ENCODE results near the gene RAB8B. TPM values are rescaled to one million over a fixed set of nuclear protein-coding genes. Genes with fewer than 3 reads are reported as not detected.

The RAB8B gene
- total and polyA plus RNA-seq, 9 of the 15 experiments (the other 6 are each of a cell fraction or from before 2014, with no cell fraction given), result 7.8 to 32.1 (median 24.2) TPM

DNA sequence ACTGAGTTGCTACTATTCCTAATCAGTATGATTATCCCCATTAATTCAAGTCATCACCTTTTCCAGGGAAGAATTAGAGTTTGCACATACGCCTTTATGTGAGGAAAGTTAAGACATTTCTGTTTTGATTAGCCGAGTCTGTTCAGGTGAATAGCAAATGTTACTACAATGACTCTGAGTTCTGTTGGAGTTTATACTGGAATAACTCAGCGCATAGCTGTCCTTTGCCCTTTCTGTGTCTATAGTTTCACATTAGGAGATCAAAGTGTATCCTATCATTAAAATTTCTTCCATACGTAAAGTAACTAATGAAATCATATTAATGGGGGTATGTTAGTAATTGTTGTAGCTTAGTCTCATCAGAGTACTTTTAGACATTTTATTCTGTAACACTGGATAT is 4.9 kb downstream of the RAB8B start:
- H3K4me3 ChIP-seq, result no peak overlapping the region
- peaks cover 14 to 72% of the 10 kb centered on the region in 2 experiments for H3K4me1 ChIP-seq (replicated peaks in 1 of 2; ENCODE audit: control insufficient read depth in 2 of 2, insufficient read depth in 2 of 2, low read length in 2 of 2)
- TF ChIP-seq SMARCB1 (IDR thresholded peaks at IDR 0.05; ENCODE audit: insufficient read length, low read depth) (peak; percentile 37), ILF3 (IDR thresholded peaks at IDR 0.05; ENCODE audit: borderline replicate concordance) (no peak)
- H3K27me3 ChIP-seq (ENCODE audit: control insufficient read depth in 2 of 2, insufficient read depth in 2 of 2, low read length in 2 of 2), result no peaks in the 10 kb centered on the region
- intact Hi-C loops (cut with micrococcal nuclease), result loop anchor here (5.0 kb wide), 2 partner anchors 37 to 83 kb away; partner anchors contain the start of genes APH1B and RPS27L
- FAIRE-seq (no peak), DNase-seq (ENCODE audit: extremely low read depth in 1 of 4, low spot score in 3 of 4) (no peak), ATAC-seq (no peak)
- in situ Hi-C loops (cut with MboI), result no loop called here
- peak overlapping the region; percentile 62 for H3K4me2 ChIP-seq (ENCODE audit: insufficient read depth, low read length)
- no peak overlapping the region for H2AFZ ChIP-seq (ENCODE audit: low read depth, low read length)
- no peaks in the 10 kb centered on the region for H3K9me1 ChIP-seq (ENCODE audit: control insufficient read depth, insufficient read depth, low read length)
- POLR2A ChIA-PET, result interaction anchor here (0.6 to 4.7 kb wide), 9 partner anchors 9 to 401 kb away, joined by 3 to 36 read pairs (median 4); no protein-coding TSS in a partner anchor
- H4K20me1 ChIP-seq (replicated peaks; ENCODE audit: control insufficient read depth, insufficient read depth, low read length), result peaks cover 5% of the 10 kb centered on the region; the same call in 1 of the 2 replicates
- peak overlapping the region; percentile 56 for H3K27ac ChIP-seq (ENCODE audit: extremely low read depth, low read depth, low read length)
- peaks cover 99% of the 10 kb centered on the region for H3K79me2 ChIP-seq (ENCODE audit: control insufficient read depth, insufficient read depth, low read length)
- 18% methylated on average over 4 of the region's 4 CpGs for WGBS (ENCODE audit: insufficient coverage, low coverage, missing lambda C conversion rate)
- no TSS peak for BruUV-seq (replicated peaks)
- CTCF ChIA-PET (ENCODE audit: low intra/inter-chr PET ratio), result no interaction called here
- H3K9me3 ChIP-seq (replicated peaks; ENCODE audit: control insufficient read depth, insufficient read depth, low read depth, low read length), result no peaks in the 10 kb centered on the region
- peaks cover 11% of the 10 kb centered on the region for H3K36me3 ChIP-seq (ENCODE audit: control insufficient read depth, insufficient read depth, low read length)
- peak overlapping the region in 1 of 2 experiments; percentile 40; a peak in 2 of 4 replicates for H3K9ac ChIP-seq (ENCODE audit: insufficient read depth in 1 of 2, low read depth in 2 of 2, low read length in 2 of 2)

DNA sequence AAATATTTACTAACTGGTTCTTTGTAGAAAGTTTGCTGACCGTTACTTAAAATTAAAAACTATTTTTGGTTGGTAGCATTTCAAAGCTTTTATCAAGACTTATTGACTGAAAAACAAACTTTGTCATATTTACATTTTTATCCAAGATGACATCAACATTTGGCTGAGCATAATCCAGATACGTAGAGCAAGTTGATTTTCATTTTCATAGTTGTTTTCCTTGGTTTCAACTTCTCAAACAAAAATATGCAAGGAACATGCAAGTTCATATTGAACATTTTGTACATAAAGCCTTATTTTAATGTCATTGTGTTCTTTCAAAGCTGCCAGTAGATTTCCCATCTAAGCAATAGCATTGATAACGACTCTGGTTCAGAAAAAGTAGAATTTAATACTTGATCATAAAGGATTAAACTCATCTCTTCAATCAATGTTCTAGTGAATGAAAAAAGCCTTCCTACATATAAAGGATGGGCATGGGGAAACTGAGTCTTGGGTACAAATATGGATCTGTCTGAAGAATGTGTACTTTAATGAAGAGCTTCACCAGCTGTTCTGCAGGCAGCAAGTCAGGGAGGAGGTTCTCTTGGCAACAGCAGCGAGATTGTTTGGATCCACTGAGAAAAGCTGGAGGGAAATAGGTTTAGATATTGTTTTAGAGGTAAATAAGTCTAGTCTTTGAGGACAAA is 5.6 kb downstream of the RAB8B start:
- Histone ChIP-seq H3K79me2 (ENCODE audit: control insufficient read depth, insufficient read depth, low read length) (peaks cover 100% of the 10 kb centered on the region), H2AFZ (ENCODE audit: low read depth, low read length) (no peak overlapping the region), H3K4me1 (replicated peaks in 1 of 2; ENCODE audit: control insufficient read depth in 2 of 2, insufficient read depth in 2 of 2, low read length in 2 of 2) (peaks cover 14 to 80% of the 10 kb centered on the region in 2 experiments), H3K9me3 (replicated peaks; ENCODE audit: control insufficient read depth, insufficient read depth, low read depth, low read length) (no peaks in the 10 kb centered on the region), H3K27me3 (ENCODE audit: control insufficient read depth in 2 of 2, insufficient read depth in 2 of 2, low read length in 2 of 2) (no peaks in the 10 kb centered on the region), H3K36me3 (ENCODE audit: control insufficient read depth, insufficient read depth, low read length) (peaks cover 11% of the 10 kb centered on the region), H4K20me1 (replicated peaks; ENCODE audit: control insufficient read depth, insufficient read depth, low read length) (peaks cover 5% of the 10 kb centered on the region; the same call in 1 of the 2 replicates), H3K9me1 (ENCODE audit: control insufficient read depth, insufficient read depth, low read length) (no peaks in the 10 kb centered on the region), H3K4me3 (no peak overlapping the region), H3K4me2 (ENCODE audit: insufficient read depth, low read length) (peak overlapping the region; percentile 38; the same call in 1 of the 2 replicates), H3K27ac (ENCODE audit: extremely low read depth, low read depth, low read length) (peak overlapping the region; percentile 56; the same call in 2 of the 3 replicates), H3K9ac (ENCODE audit: insufficient read depth in 1 of 2, low read depth in 2 of 2, low read length in 2 of 2) (peak overlapping the region in 1 of 2 experiments; percentile 40; a peak in 2 of 4 replicates)
- FAIRE-seq (no peak), DNase-seq (ENCODE audit: extremely low read depth in 1 of 4, low spot score in 3 of 4) (no peak), ATAC-seq (no peak)
- 48% methylated on average over 4 of the region's 4 CpGs for WGBS (ENCODE audit: insufficient coverage, low coverage, missing lambda C conversion rate)
- BruUV-seq (replicated peaks), result no TSS peak
- POLR2A ChIA-PET, result interaction anchor here (0.5 to 4.7 kb wide), 12 partner anchors 8 to 355 kb away, joined by 3 to 36 read pairs (median 4); no protein-coding TSS in a partner anchor
- CTCF ChIA-PET (ENCODE audit: low intra/inter-chr PET ratio), result no interaction called here
- intact Hi-C loops (cut with micrococcal nuclease), result loop anchor here (5.0 kb wide), 2 partner anchors 38 to 82 kb away; partner anchors contain the start of genes APH1B and RPS27L
- in situ Hi-C loops (cut with MboI), result no loop called here
- TF ChIP-seq, protein P1, sequence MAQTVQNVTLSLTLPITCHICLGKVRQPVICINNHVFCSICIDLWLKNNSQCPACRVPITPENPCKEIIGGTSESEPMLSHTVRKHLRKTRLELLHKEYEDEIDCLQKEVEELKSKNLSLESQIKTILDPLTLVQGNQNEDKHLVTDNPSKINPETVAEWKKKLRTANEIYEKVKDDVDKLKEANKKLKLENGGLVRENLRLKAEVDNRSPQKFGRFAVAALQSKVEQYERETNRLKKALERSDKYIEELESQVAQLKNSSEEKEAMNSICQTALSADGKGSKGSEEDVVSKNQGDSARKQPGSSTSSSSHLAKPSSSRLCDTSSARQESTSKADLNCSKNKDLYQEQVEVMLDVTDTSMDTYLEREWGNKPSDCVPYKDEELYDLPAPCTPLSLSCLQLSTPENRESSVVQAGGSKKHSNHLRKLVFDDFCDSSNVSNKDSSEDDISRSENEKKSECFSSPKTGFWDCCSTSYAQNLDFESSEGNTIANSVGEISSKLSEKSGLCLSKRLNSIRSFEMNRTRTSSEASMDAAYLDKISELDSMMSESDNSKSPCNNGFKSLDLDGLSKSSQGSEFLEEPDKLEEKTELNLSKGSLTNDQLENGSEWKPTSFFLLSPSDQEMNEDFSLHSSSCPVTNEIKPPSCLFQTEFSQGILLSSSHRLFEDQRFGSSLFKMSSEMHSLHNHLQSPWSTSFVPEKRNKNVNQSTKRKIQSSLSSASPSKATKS (CRISPR knock-in tag; IDR thresholded peaks at IDR 0.05), result no peak
- TF ChIP-seq SREBF2 (CRISPR knock-in tag; IDR thresholded peaks at IDR 0.05) (no peak), ZNF436 (CRISPR knock-in tag; IDR thresholded peaks at IDR 0.05) (no peak), ESRRB (CRISPR knock-in tag; IDR thresholded peaks at IDR 0.05; ENCODE audit: borderline replicate concordance) (no peak), ELF2 (CRISPR knock-in tag; IDR thresholded peaks at IDR 0.05) (no peak)
- TF ChIP-seq, protein P2, sequence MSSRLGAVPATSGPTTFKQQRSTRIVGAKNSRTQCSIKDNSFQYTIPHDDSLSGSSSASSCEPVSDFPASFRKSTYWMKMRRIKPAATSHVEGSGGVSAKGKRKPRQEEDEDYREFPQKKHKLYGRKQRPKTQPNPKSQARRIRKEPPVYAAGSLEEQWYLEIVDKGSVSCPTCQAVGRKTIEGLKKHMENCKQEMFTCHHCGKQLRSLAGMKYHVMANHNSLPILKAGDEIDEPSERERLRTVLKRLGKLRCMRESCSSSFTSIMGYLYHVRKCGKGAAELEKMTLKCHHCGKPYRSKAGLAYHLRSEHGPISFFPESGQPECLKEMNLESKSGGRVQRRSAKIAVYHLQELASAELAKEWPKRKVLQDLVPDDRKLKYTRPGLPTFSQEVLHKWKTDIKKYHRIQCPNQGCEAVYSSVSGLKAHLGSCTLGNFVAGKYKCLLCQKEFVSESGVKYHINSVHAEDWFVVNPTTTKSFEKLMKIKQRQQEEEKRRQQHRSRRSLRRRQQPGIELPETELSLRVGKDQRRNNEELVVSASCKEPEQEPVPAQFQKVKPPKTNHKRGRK (tag; IDR thresholded peaks at IDR 0.05), result no peak
- TF ChIP-seq, protein P3, sequence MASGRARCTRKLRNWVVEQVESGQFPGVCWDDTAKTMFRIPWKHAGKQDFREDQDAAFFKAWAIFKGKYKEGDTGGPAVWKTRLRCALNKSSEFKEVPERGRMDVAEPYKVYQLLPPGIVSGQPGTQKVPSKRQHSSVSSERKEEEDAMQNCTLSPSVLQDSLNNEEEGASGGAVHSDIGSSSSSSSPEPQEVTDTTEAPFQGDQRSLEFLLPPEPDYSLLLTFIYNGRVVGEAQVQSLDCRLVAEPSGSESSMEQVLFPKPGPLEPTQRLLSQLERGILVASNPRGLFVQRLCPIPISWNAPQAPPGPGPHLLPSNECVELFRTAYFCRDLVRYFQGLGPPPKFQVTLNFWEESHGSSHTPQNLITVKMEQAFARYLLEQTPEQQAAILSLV (tag; IDR thresholded peaks at IDR 0.05), result no peak
